Germinal center (tissue), 1 donor: Measurements from ENCODE around the gene SLC49A4.

Source experiments
- DNase-seq: peaks from one replicate; pipeline ENCODE4 v3.0.0; 2012; ENCODE audit warnings: mixed read lengths, low spot score

The SLC49A4 gene

GRCh38 chr3:122930063-122930997, 135.5 kb downstream of the SLC49A4 start:
- no peak for DNase-seq
